DMS79 treated with DMSO at 0.1 percent for 48 hours (cell line): ENCODE data around the gene CHRDL1.

ENCODE experiments used
- DNase-seq: peaks from one replicate; lab custom pipeline; 2025; lab: John Stamatoyannopoulos, UW

Gene CHRDL1

GRCh38 chrX:110743679-110744340 is 51.8 kb downstream of the CHRDL1 start:
- DNase-seq = no peak

GRCh38 chrX:110741213-110741796 is 54.3 kb downstream of the CHRDL1 start:
- DNase-seq = no peak

- no peak for DNase-seq
Measured at GRCh38 chrX:110734894-110735541, 60.6 kb downstream of the CHRDL1 start.

- DNase-seq = no peak
Measured at GRCh38 chrX:110734271-110734670, 61.3 kb downstream of the CHRDL1 start.

GRCh38 chrX:110733166-110733565 is 62.5 kb downstream of the CHRDL1 start:
- no peak for DNase-seq

GRCh38 chrX:110732266-110732665 is 63.4 kb downstream of the CHRDL1 start:
- DNase-seq = no peak

- no peak for DNase-seq
Measured at GRCh38 chrX:110723844-110724243, 71.8 kb downstream of the CHRDL1 start.

- no peak for DNase-seq
Measured at GRCh38 chrX:110722135-110722534, 73.5 kb downstream of the CHRDL1 start.

- no peak for DNase-seq
Measured at GRCh38 chrX:110713666-110714065, 82.0 kb downstream of the CHRDL1 start.

GRCh38 chrX:110706446-110706845 is 89.2 kb downstream of the CHRDL1 start:
- no peak for DNase-seq

- DNase-seq = no peak
Measured at GRCh38 chrX:110703641-110704040, 92.0 kb downstream of the CHRDL1 start.

- DNase-seq = no peak
Measured at GRCh38 chrX:110699109-110699508, 96.5 kb downstream of the CHRDL1 start.

GRCh38 chrX:110698696-110699095 is 96.9 kb downstream of the CHRDL1 start:
- DNase-seq = no peak

GRCh38 chrX:110692866-110693265 is 102.8 kb downstream of the CHRDL1 start:
- no peak for DNase-seq

- no peak for DNase-seq
Measured at GRCh38 chrX:110691446-110691845, 104.2 kb downstream of the CHRDL1 start.

GRCh38 chrX:110684653-110685052 is 111.0 kb downstream of the CHRDL1 start:
- DNase-seq = no peak

- DNase-seq = no peak
Measured at GRCh38 chrX:110683925-110684324, 111.7 kb downstream of the CHRDL1 start.

GRCh38 chrX:110678591-110678990 is 117.0 kb downstream of the CHRDL1 start:
- DNase-seq = peak; percentile 58

- peak; percentile 80 for DNase-seq
Measured at GRCh38 chrX:110675886-110676285, 119.7 kb downstream of the CHRDL1 start.

- no peak for DNase-seq
Measured at GRCh38 chrX:110671068-110671803, 124.4 kb downstream of the CHRDL1 start.

GRCh38 chrX:110669572-110669971 is 126.0 kb downstream of the CHRDL1 start:
- no peak for DNase-seq

GRCh38 chrX:110667706-110668105 is 127.9 kb downstream of the CHRDL1 start:
- no peak for DNase-seq
